ENCODE measurements around the gene THPO.

DNA sequence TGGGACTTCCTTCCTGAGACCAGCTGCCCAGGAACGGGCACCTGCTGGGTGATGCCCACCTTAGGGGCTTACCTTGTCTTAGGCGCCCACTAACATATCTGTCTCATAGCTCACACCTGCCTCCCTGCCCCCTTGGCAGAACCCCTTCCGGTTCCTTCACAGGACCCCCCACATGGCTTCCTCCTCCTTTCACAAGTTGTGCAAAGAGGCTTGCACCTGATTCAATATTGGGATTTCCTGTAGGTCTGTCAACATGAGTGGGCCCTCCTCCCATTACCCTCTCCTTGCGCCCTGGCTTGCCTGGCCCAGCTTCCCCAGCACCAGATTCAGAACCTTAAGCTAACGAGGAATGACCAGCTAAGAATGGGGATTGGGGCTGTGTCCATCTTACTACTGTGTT, 633 bp downstream of the THPO start:
- no peak for TF ChIP-seq GATA3 (IDR thresholded peaks at IDR 0.05; ENCODE audit: low read depth, low read length)
- no peak for TF ChIP-seq GATA2 (IDR thresholded peaks at IDR 0.05; ENCODE audit: low read depth, low read length)

All from SH-SY5Y (cell line).